ENCODE results near the gene ARL5A.

ARL5A gene

GRCh38 chr2:151837926-151838325 is 9.7 kb upstream of the ARL5A start:
- no peak overlapping the region for H3K27ac ChIP-seq (ENCODE audit: low read depth, low read length)
- H3K4me1 ChIP-seq (ENCODE audit: control insufficient read depth, insufficient read depth, low read length), result no peaks in the 10 kb centered on the region
- no peak overlapping the region for H3K9ac ChIP-seq (ENCODE audit: low read length)
- no peaks in the 10 kb centered on the region for H3K36me3 ChIP-seq (ENCODE audit: control insufficient read depth, insufficient read depth, low read length)
- H3K27me3 ChIP-seq (ENCODE audit: control insufficient read depth, insufficient read depth, low read length), result no peaks in the 10 kb centered on the region
- no peak overlapping the region for H3K4me3 ChIP-seq (ENCODE audit: low read depth, low read length)
- no peaks in the 10 kb centered on the region for H3K9me3 ChIP-seq (ENCODE audit: control insufficient read depth, insufficient read depth, low read depth, low read length)

GRCh38 chr2:151833984-151834383 is 5.8 kb upstream of the ARL5A start:
- no peak overlapping the region for H3K27ac ChIP-seq (ENCODE audit: low read depth, low read length)
- peaks cover under 1% of the 10 kb centered on the region; the same call in 1 of the 2 replicates for H3K4me1 ChIP-seq (ENCODE audit: control insufficient read depth, insufficient read depth, low read length)
- no peaks in the 10 kb centered on the region for H3K27me3 ChIP-seq (ENCODE audit: control insufficient read depth, insufficient read depth, low read length)
- no peak overlapping the region for H3K4me3 ChIP-seq (ENCODE audit: low read depth, low read length)
- no peaks in the 10 kb centered on the region for H3K36me3 ChIP-seq (ENCODE audit: control insufficient read depth, insufficient read depth, low read length)
- no peaks in the 10 kb centered on the region for H3K9me3 ChIP-seq (ENCODE audit: control insufficient read depth, insufficient read depth, low read depth, low read length)
- H3K9ac ChIP-seq (ENCODE audit: low read length), result no peak overlapping the region

DNA sequence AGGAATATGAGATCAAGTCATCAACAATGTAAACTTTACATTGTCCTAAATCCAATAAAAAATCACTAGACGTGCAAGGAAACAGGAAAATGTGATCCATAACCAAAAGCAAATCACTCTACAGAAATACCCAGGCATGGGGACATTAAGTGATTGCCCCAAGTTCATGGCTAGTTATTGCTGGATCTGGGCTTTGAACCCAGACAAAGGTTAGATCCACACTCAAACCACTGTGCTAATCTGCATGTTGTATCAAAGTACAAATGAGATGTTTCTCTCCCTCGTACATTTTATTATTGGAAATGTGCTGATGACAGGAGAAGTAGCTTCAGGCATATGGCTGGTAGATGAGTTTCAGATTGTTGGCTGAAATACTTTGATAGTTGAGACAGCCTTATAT is 2.7 kb upstream of the ARL5A start:
- H3K9ac ChIP-seq (ENCODE audit: low read length), result no peak overlapping the region
- no peak overlapping the region for H3K27ac ChIP-seq (ENCODE audit: low read depth, low read length)
- peaks cover 10% of the 10 kb centered on the region for H3K4me1 ChIP-seq (ENCODE audit: control insufficient read depth, insufficient read depth, low read length)
- H3K4me3 ChIP-seq (ENCODE audit: low read depth, low read length), result no peak overlapping the region
- H3K9me3 ChIP-seq (ENCODE audit: control insufficient read depth, insufficient read depth, low read depth, low read length), result no peaks in the 10 kb centered on the region
- no peaks in the 10 kb centered on the region for H3K27me3 ChIP-seq (ENCODE audit: control insufficient read depth, insufficient read depth, low read length)
- H3K36me3 ChIP-seq (ENCODE audit: control insufficient read depth, insufficient read depth, low read length), result no peaks in the 10 kb centered on the region

- no peaks in the 10 kb centered on the region for H3K36me3 ChIP-seq (ENCODE audit: control insufficient read depth, insufficient read depth, low read length)
- H3K27me3 ChIP-seq (ENCODE audit: control insufficient read depth, insufficient read depth, low read length), result no peaks in the 10 kb centered on the region
- H3K9ac ChIP-seq (ENCODE audit: low read length), result peak overlapping the region; percentile 95
- peak overlapping the region; percentile 100 for H3K4me3 ChIP-seq (ENCODE audit: low read depth, low read length)
- H3K9me3 ChIP-seq (ENCODE audit: control insufficient read depth, insufficient read depth, low read depth, low read length), result no peaks in the 10 kb centered on the region
- no peak overlapping the region for H3K27ac ChIP-seq (ENCODE audit: low read depth, low read length)
- H3K4me1 ChIP-seq (ENCODE audit: control insufficient read depth, insufficient read depth, low read length), result peaks cover 23% of the 10 kb centered on the region
Measured at GRCh38 chr2:151828890-151829324, 686 bp upstream of the ARL5A start.

DNA sequence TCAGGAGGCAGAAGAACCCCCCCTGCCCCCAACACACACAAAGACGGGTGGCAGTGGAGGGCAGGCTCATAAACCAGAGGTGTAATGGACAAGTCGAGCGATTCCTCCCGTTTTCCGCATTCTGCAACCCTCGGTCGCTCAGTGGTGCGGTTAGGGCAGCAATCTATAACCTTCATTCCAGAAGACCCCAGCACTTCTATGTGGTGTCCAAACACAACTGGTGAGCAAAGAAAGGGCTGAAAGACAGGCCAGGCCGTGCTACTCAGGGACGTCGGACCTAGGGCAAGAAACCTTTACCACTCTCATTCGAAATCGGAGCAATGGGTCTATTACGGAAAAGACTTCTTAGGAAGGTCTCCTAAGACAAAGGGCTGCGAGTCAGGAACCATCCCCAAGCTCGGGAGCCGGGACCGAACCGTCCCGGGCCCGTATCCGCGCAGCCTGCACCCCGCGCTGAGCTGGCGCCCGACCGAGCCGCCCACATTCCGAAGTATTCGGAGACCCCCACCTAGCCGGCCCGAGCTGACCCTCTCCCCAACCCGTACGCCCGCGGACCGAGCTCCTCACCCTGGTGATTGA is 568 bp downstream of the ARL5A start:
- peak overlapping the region; percentile 95 for H3K9ac ChIP-seq (ENCODE audit: low read length)
- H3K36me3 ChIP-seq (ENCODE audit: control insufficient read depth, insufficient read depth, low read length), result no peaks in the 10 kb centered on the region
- H3K27me3 ChIP-seq (ENCODE audit: control insufficient read depth, insufficient read depth, low read length), result no peaks in the 10 kb centered on the region
- H3K4me1 ChIP-seq (ENCODE audit: control insufficient read depth, insufficient read depth, low read length), result peaks cover 32% of the 10 kb centered on the region
- H3K9me3 ChIP-seq (ENCODE audit: control insufficient read depth, insufficient read depth, low read depth, low read length), result no peaks in the 10 kb centered on the region
- H3K4me3 ChIP-seq (ENCODE audit: low read depth, low read length), result peak overlapping the region; percentile 100
- H3K27ac ChIP-seq (ENCODE audit: low read depth, low read length), result peak overlapping the region; percentile 94

DNA sequence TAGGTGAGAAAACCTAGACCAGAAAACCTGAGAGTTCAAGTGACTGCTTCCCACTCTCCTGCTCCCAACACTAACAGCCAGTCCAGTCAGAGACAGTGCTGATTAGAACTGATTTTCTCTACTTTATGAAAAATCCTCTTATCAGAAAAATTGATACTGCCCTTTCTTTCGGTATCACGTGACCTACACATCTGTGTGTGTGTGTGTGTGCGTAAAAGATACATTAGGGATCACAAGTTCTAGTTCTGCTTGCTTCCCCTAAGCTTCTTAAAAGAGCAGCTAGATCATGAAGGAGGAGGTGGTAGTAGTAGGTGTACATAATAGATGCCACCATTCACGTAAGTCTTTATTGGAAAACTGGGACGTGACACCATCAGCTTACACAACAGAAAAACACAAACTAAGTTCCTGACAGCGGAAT is 1.5 kb downstream of the ARL5A start:
- H3K4me3 ChIP-seq (ENCODE audit: low read depth, low read length), result peak overlapping the region; percentile 100

DNA sequence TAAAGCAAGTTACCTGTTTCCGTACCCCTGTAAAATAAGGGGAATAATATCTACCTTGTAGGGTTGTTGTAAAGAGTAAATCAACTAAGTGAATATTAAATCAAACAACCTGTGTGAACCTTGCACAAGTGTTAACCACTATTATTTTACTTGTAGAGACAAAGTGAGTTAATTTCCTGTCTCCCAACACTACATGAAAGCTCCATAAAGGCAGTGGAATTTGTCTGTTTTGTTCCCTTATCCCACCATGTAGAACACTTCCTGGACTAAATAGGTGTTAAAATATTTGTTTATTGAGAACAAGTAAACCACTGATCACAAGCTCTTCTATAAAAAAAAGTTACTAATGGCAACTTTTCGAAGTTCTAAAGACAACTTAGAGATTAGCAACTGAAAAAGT is 3.3 kb downstream of the ARL5A start:
- H3K9me3 ChIP-seq (ENCODE audit: control insufficient read depth, insufficient read depth, low read depth, low read length), result no peaks in the 10 kb centered on the region
- no peaks in the 10 kb centered on the region for H3K27me3 ChIP-seq (ENCODE audit: control insufficient read depth, insufficient read depth, low read length)
- 0 out of 2 replicates have a peak overlapping the region, but pooled peaks have one; percentile 5 for H3K4me3 ChIP-seq (ENCODE audit: low read depth, low read length)
- H3K4me1 ChIP-seq (ENCODE audit: control insufficient read depth, insufficient read depth, low read length), result peaks cover 34% of the 10 kb centered on the region
- no peak overlapping the region for H3K9ac ChIP-seq (ENCODE audit: low read length)
- H3K27ac ChIP-seq (ENCODE audit: low read depth, low read length), result no peak overlapping the region
- no peaks in the 10 kb centered on the region for H3K36me3 ChIP-seq (ENCODE audit: control insufficient read depth, insufficient read depth, low read length)

More for the DNA sequence above, 1.5 kb downstream of the ARL5A start:
- H3K36me3 ChIP-seq (ENCODE audit: control insufficient read depth, insufficient read depth, low read length), result no peaks in the 10 kb centered on the region
- H3K4me1 ChIP-seq (ENCODE audit: control insufficient read depth, insufficient read depth, low read length), result peaks cover 34% of the 10 kb centered on the region
- H3K9me3 ChIP-seq (ENCODE audit: control insufficient read depth, insufficient read depth, low read depth, low read length), result no peaks in the 10 kb centered on the region
- no peak overlapping the region for H3K27ac ChIP-seq (ENCODE audit: low read depth, low read length)
- H3K27me3 ChIP-seq (ENCODE audit: control insufficient read depth, insufficient read depth, low read length), result no peaks in the 10 kb centered on the region
- peak overlapping the region; percentile 95 for H3K9ac ChIP-seq (ENCODE audit: low read length)

- Histone ChIP-seq H3K27me3 (ENCODE audit: control insufficient read depth, insufficient read depth, low read length) (no peaks in the 10 kb centered on the region), H3K4me1 (ENCODE audit: control insufficient read depth, insufficient read depth, low read length) (peaks cover 31% of the 10 kb centered on the region), H3K4me3 (ENCODE audit: low read depth, low read length) (no peak overlapping the region), H3K9me3 (ENCODE audit: control insufficient read depth, insufficient read depth, low read depth, low read length) (no peaks in the 10 kb centered on the region), H3K27ac (ENCODE audit: low read depth, low read length) (no peak overlapping the region), H3K9ac (ENCODE audit: low read length) (no peak overlapping the region), H3K36me3 (ENCODE audit: control insufficient read depth, insufficient read depth, low read length) (no peaks in the 10 kb centered on the region)
Measured at GRCh38 chr2:151823651-151824050, 4.6 kb downstream of the ARL5A start.

- Histone ChIP-seq H3K4me3 (ENCODE audit: low read depth, low read length) (no peak overlapping the region), H3K9ac (ENCODE audit: low read length) (no peak overlapping the region), H3K9me3 (ENCODE audit: control insufficient read depth, insufficient read depth, low read depth, low read length) (no peaks in the 10 kb centered on the region), H3K36me3 (ENCODE audit: control insufficient read depth, insufficient read depth, low read length) (peaks cover 10% of the 10 kb centered on the region; the same call in 1 of the 2 replicates), H3K4me1 (ENCODE audit: control insufficient read depth, insufficient read depth, low read length) (peaks cover 17% of the 10 kb centered on the region), H3K27ac (ENCODE audit: low read depth, low read length) (no peak overlapping the region), H3K27me3 (ENCODE audit: control insufficient read depth, insufficient read depth, low read length) (no peaks in the 10 kb centered on the region)
Measured at GRCh38 chr2:151819920-151820319, 8.3 kb downstream of the ARL5A start.

- Histone ChIP-seq H3K36me3 (ENCODE audit: control insufficient read depth, insufficient read depth, low read length) (peaks cover 27% of the 10 kb centered on the region), H3K9me3 (ENCODE audit: control insufficient read depth, insufficient read depth, low read depth, low read length) (no peaks in the 10 kb centered on the region), H3K4me1 (ENCODE audit: control insufficient read depth, insufficient read depth, low read length) (peaks cover 5% of the 10 kb centered on the region; the same call in 1 of the 2 replicates), H3K27me3 (ENCODE audit: control insufficient read depth, insufficient read depth, low read length) (no peaks in the 10 kb centered on the region), H3K27ac (ENCODE audit: low read depth, low read length) (no peak overlapping the region), H3K4me3 (ENCODE audit: low read depth, low read length) (no peak overlapping the region), H3K9ac (ENCODE audit: low read length) (no peak overlapping the region)
Measured at GRCh38 chr2:151817929-151818328, 10.3 kb downstream of the ARL5A start.

GRCh38 chr2:151816843-151817242 is 11.4 kb downstream of the ARL5A start:
- H3K9me3 ChIP-seq (ENCODE audit: control insufficient read depth, insufficient read depth, low read depth, low read length), result no peaks in the 10 kb centered on the region
- no peak overlapping the region for H3K9ac ChIP-seq (ENCODE audit: low read length)
- H3K4me3 ChIP-seq (ENCODE audit: low read depth, low read length), result no peak overlapping the region
- H3K36me3 ChIP-seq (ENCODE audit: control insufficient read depth, insufficient read depth, low read length), result peaks cover 38% of the 10 kb centered on the region
- no peaks in the 10 kb centered on the region for H3K27me3 ChIP-seq (ENCODE audit: control insufficient read depth, insufficient read depth, low read length)
- H3K27ac ChIP-seq (ENCODE audit: low read depth, low read length), result no peak overlapping the region
- H3K4me1 ChIP-seq (ENCODE audit: control insufficient read depth, insufficient read depth, low read length), result no peaks in the 10 kb centered on the region
